DOHH2 (cell line): Measurements from ENCODE around the gene ANGEL1.

Source experiments
- H3F3A ChIP-seq: fragments of 200-600 bp; sonication (generic), shearing (Covaris generic); 2 replicates; pipeline ENCODE4 v1.6.0; 2016; ENCODE audit warnings: antibody characterized with exemption, mild to moderate bottlenecking; ENCODE audit not compliant: control insufficient read depth, insufficient read depth
- H3K27ac ChIP-seq: fragments of 200-600 bp; sonication (generic); 2 replicates; pipeline ENCODE4 v1.5.1; 2014; ENCODE audit warnings: low read depth, mild to moderate bottlenecking, low read length, moderate library complexity
- H3K27me3 ChIP-seq: fragments of 200-600 bp; sonication (generic); 2 replicates; pipeline ENCODE4 v1.6.1; 2014; ENCODE audit warnings: mild to moderate bottlenecking, low read length, mixed read lengths; ENCODE audit not compliant: control insufficient read depth
- H3K36me3 ChIP-seq: fragments of 200-600 bp; sonication (generic); 2 replicates; pipeline ENCODE4 v1.6.1; 2014; ENCODE audit warnings: mild to moderate bottlenecking, low read length, moderate library complexity, mixed read lengths; ENCODE audit not compliant: control insufficient read depth
- H3K4me1 ChIP-seq: fragments of 200-600 bp; sonication (generic); 2 replicates; pipeline ENCODE4 v1.6.1; 2014; ENCODE audit warnings: mild to moderate bottlenecking, low read length, mixed read lengths; ENCODE audit not compliant: control insufficient read depth
- H3K4me2 ChIP-seq: fragments of 200-600 bp; sonication (generic); 2 replicates; pipeline ENCODE4 v1.6.0; 2014; ENCODE audit warnings: mild to moderate bottlenecking, low read length, moderate library complexity
- H3K4me3 ChIP-seq: fragments of 200-600 bp; sonication (generic); 2 replicates; pipeline ENCODE4 v1.5.1; 2014; ENCODE audit warnings: mild to moderate bottlenecking, low read length, mixed read lengths
- H3K79me2 ChIP-seq: fragments of 200-600 bp; sonication (generic); 2 replicates; pipeline ENCODE4 v1.6.1; 2014; ENCODE audit warnings: mild to moderate bottlenecking, low read length, mixed read lengths; ENCODE audit not compliant: control insufficient read depth
- H3K9me2 ChIP-seq: fragments of 200-600 bp; sonication (generic); replicated peaks from 2 replicates; pipeline ENCODE4 v1.6.1; 2014; ENCODE audit warnings: mild to moderate bottlenecking, low read length, mixed read lengths; ENCODE audit not compliant: control insufficient read depth
- H3K9me3 ChIP-seq: fragments of 200-600 bp; sonication (generic); 2 replicates; pipeline ENCODE4 v1.6.1; 2014; ENCODE audit warnings: antibody characterized with exemption, low read length, mixed read lengths; ENCODE audit not compliant: control insufficient read depth, insufficient read depth
- H4K20me1 ChIP-seq: fragments of 200-600 bp; sonication (generic); 2 replicates; pipeline ENCODE4 v1.6.0; 2014; ENCODE audit warnings: low read depth, mild to moderate bottlenecking, antibody characterized with exemption, low read length, moderate library complexity; ENCODE audit not compliant: control insufficient read depth, insufficient read depth
- CTCF ChIP-seq: fragments of 200-600 bp; sonication (generic); IDR thresholded peaks from one replicate; pipeline ENCODE4 v1.5.1; 2014; ENCODE audit warnings: antibody characterized with exemption, mild to moderate bottlenecking, low read depth, low read length; ENCODE audit not compliant: poor library complexity, severe bottlenecking
- EZH2phosphoT487 ChIP-seq: fragments of 200-600 bp; sonication (generic); IDR thresholded peaks from 2 replicates; pipeline ENCODE4 v1.6.1; 2017; ENCODE audit warnings: borderline replicate concordance, mild to moderate bottlenecking, antibody characterized with exemption, low read length, moderate library complexity, mixed read lengths

The ANGEL1 gene

DNA sequence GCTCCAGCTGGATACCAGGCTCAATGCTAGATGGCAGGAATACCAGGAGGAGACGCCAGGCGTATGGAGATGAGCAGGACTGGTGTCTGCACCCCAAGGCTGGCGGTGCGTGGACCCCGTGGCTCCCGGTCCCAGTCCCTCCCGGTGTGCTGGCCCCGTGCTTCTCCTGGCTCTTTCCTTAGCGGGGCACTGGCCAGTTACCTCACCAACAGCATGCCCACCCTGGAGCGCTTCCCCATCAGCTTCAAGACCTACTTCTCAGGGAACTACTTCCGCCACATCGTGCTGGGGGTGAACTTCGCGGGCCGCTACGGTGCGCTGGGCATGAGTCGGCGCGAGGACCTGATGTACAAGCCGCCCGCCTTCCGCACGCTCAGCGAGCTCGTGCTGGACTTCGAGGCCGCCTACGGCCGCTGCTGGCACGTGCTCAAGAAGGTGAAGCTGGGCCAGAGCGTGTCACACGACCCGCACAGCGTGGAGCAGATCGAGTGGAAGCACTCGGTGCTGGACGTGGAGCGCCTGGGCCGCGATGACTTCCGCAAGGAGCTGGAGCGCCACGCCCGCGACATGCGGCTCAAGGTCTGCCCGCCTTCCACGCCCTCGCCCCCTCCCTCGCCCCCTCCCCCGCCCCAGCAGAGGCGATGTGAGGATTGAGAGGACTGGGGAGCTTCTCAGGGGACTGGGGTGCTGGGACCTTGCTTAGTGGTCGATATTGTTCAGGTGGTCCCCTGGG is 36.8 kb downstream of the ANGEL1 start:
- no peaks in the 10 kb centered on the region for H3K36me3 ChIP-seq
- H3K9me3 ChIP-seq = no peaks in the 10 kb centered on the region
- H3K4me2 ChIP-seq = no peak overlapping the region
- H3K4me3 ChIP-seq = no peak overlapping the region
- no peak overlapping the region for H3K27ac ChIP-seq
- H4K20me1 ChIP-seq = no peaks in the 10 kb centered on the region
- H3K9me2 ChIP-seq = no peaks in the 10 kb centered on the region
- H3K4me1 ChIP-seq = no peaks in the 10 kb centered on the region
- TF ChIP-seq CTCF (no peak), EZH2phosphoT487 (no peak)
- no peaks in the 10 kb centered on the region for H3K79me2 ChIP-seq
- no peaks in the 10 kb centered on the region for H3F3A ChIP-seq
- peaks cover 10% of the 10 kb centered on the region for H3K27me3 ChIP-seq

- TF ChIP-seq EZH2phosphoT487 (no peak), CTCF (no peak)
- no peaks in the 10 kb centered on the region for H3K79me2 ChIP-seq
- H4K20me1 ChIP-seq = no peaks in the 10 kb centered on the region
- H3K4me2 ChIP-seq = no peak overlapping the region
- H3K4me1 ChIP-seq = no peaks in the 10 kb centered on the region
- H3K9me2 ChIP-seq = no peaks in the 10 kb centered on the region
- no peaks in the 10 kb centered on the region for H3K9me3 ChIP-seq
- no peak overlapping the region for H3K27ac ChIP-seq
- no peaks in the 10 kb centered on the region for H3K36me3 ChIP-seq
- no peak overlapping the region for H3K4me3 ChIP-seq
- peaks cover 12% of the 10 kb centered on the region for H3K27me3 ChIP-seq
- no peaks in the 10 kb centered on the region for H3F3A ChIP-seq
These were observed 37.6 kb downstream of the ANGEL1 start for GRCh38 chr14:76774821-76775694.

DNA sequence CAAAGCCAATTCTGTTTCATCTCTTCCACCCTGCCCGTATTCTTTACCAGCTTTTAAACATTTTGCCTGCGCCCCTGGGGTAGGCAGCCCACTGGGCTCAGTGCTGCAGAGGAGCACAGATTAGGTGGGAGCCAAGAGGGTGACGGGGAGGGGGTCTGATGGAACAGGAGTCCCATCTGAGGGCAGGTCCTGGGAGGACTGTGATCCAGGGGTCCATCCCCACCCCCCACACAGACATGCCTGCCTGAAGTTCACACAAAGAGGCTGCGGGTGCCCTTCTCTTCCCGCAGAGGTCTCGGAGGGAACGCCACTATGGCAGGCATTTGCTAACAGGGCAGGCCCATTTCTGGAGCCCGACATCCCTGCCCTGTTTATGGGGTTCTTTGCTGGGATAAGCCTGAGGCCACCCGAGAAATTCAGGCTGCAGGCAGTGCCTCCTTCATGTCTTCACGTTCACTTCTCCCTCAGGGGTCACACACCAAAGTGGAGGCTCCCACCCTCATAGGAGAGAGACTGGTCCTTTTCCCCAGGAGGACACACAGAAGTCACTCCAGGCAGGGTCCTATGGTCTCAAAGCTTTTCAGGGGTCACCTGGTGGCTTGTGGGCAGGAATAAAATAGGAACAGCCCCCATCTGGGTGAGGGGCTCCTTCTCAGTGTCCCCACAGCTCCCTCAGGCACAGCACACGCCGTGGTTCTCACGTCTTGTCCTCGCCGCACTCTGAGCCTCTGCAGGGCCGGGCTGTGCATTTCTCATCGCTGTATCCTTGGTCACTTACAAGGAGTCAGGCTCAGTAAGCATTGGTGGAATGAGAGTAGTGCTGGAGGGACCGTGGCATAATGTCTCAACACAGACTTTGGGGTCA is 38.5 kb downstream of the ANGEL1 start:
- H3K9me2 ChIP-seq = no peaks in the 10 kb centered on the region
- no peak overlapping the region for H3K27ac ChIP-seq
- H3K4me2 ChIP-seq = no peak overlapping the region
- H3K36me3 ChIP-seq = no peaks in the 10 kb centered on the region
- peaks cover 12% of the 10 kb centered on the region for H3K27me3 ChIP-seq
- H3K79me2 ChIP-seq = no peaks in the 10 kb centered on the region
- H3K4me3 ChIP-seq = no peak overlapping the region
- H4K20me1 ChIP-seq = no peaks in the 10 kb centered on the region
- H3F3A ChIP-seq = no peaks in the 10 kb centered on the region
- no peaks in the 10 kb centered on the region for H3K9me3 ChIP-seq
- H3K4me1 ChIP-seq = no peaks in the 10 kb centered on the region
- TF ChIP-seq EZH2phosphoT487 = no peak
- no peak for TF ChIP-seq CTCF
